HG03039 (cell line): Measurements from ENCODE around the gene KLHL29.

Source experiments
- ATAC-seq: cut with Tn5 transposase; IDR thresholded peaks from one replicate; pipeline ENCODE4 v1.9.1; 2021; ENCODE audit warnings: mild to moderate bottlenecking, moderate library complexity; ENCODE audit not compliant: unreplicated experiment

The KLHL29 gene

GRCh38 chr2:23622466-23622865 lies 237.5 kb downstream of the KLHL29 start:
- ATAC-seq: no peak

GRCh38 chr2:23622966-23623675 lies 238.1 kb downstream of the KLHL29 start:
- no peak for ATAC-seq

GRCh38 chr2:23624378-23624777 lies 239.4 kb downstream of the KLHL29 start:
- no peak for ATAC-seq

GRCh38 chr2:23624915-23625314 lies 239.9 kb downstream of the KLHL29 start:
- ATAC-seq: no peak

- ATAC-seq: no peak
Observed at GRCh38 chr2:23625726-23626125, 240.7 kb downstream of the KLHL29 start.

- no peak for ATAC-seq
Observed at GRCh38 chr2:23626701-23627230, 241.8 kb downstream of the KLHL29 start.

GRCh38 chr2:23627236-23628009 lies 242.4 kb downstream of the KLHL29 start:
- ATAC-seq: no peak

GRCh38 chr2:23628926-23629771 lies 244.2 kb downstream of the KLHL29 start:
- ATAC-seq: no peak

GRCh38 chr2:23629772-23630480 lies 244.9 kb downstream of the KLHL29 start:
- no peak for ATAC-seq

GRCh38 chr2:23630961-23631360 lies 246.0 kb downstream of the KLHL29 start:
- no peak for ATAC-seq

GRCh38 chr2:23631389-23631788 lies 246.4 kb downstream of the KLHL29 start:
- no peak for ATAC-seq

GRCh38 chr2:23632386-23632785 lies 247.4 kb downstream of the KLHL29 start:
- ATAC-seq: no peak

- ATAC-seq: no peak
Observed at GRCh38 chr2:23632831-23633395, 247.9 kb downstream of the KLHL29 start.

GRCh38 chr2:23633966-23634365 lies 249.0 kb downstream of the KLHL29 start:
- no peak for ATAC-seq

- no peak for ATAC-seq
Observed at GRCh38 chr2:23635442-23636340, 250.7 kb downstream of the KLHL29 start.

- ATAC-seq: no peak
Observed at GRCh38 chr2:23636426-23636825, 251.4 kb downstream of the KLHL29 start.

GRCh38 chr2:23637011-23637778 lies 252.2 kb downstream of the KLHL29 start:
- ATAC-seq: no peak

- ATAC-seq: no peak
Observed at GRCh38 chr2:23639406-23639982, 254.5 kb downstream of the KLHL29 start.
